Kidney (tissue), 14 donors: ENCODE measurements around the gene PTPRT. TPM values are rescaled to one million over a fixed set of nuclear protein-coding genes. Genes with fewer than 3 reads are reported as not detected.

Experiments used
- DNase-seq, 5 donors: peaks; one replicate each; pipeline ENCODE4 v3.0.0-alpha.2; 2013 to 2020
- FAIRE-seq: peaks from 2 replicates; lab custom pipeline; 2012; peaks lifted over from hg19 to GRCh38; lab: Jason Lieb, UNC
- H3K27ac ChIP-seq, 2 donors: one replicate each; pipeline ENCODE4 v1.7.0; 2013; ENCODE audit warnings: low read depth in 2 of 2, low read length in 2 of 2, inconsistent platforms in 1 of 2
- H3K27me3 ChIP-seq: one replicate; pipeline ENCODE4 v1.7.1; 2013; ENCODE audit warnings: low read length, inconsistent platforms; ENCODE audit not compliant: control insufficient read depth, insufficient read depth
- H3K36me3 ChIP-seq, 3 donors: one replicate each; pipeline versions ENCODE4 v1.7.0 to v1.7.1; 2013; ENCODE audit warnings: low read length in 3 of 3, control low read depth in 1 of 3, inconsistent platforms in 1 of 3; ENCODE audit not compliant: insufficient read depth in 3 of 3, control insufficient read depth in 2 of 3
- H3K4me1 ChIP-seq, 3 donors: one replicate each; pipeline versions ENCODE4 v1.7.0 to v1.7.1; 2013; ENCODE audit warnings: low read length in 3 of 3, inconsistent platforms in 1 of 3, low read depth in 1 of 3; ENCODE audit not compliant: control insufficient read depth in 2 of 3, insufficient read depth in 2 of 3
- H3K4me3 ChIP-seq, 3 donors: one replicate each; pipeline versions ENCODE4 v1.7.0 to v1.8.1; 2013; ENCODE audit warnings: low read length in 3 of 3, control low read depth in 1 of 3, inconsistent platforms in 1 of 3
- H3K9ac ChIP-seq, 3 donors: one replicate each; pipeline versions ENCODE4 v1.7.0 to v1.7.1; 2013; ENCODE audit warnings: low read length in 3 of 3, control low read depth in 1 of 3, inconsistent platforms in 1 of 3
- H3K9me3 ChIP-seq, 3 donors: one replicate each; pipeline versions ENCODE4 v1.7.0 to v1.7.1; 2013; ENCODE audit warnings: low read length in 3 of 3, control low read depth in 1 of 3, inconsistent platforms in 1 of 3; ENCODE audit not compliant: control insufficient read depth in 2 of 3, insufficient read depth in 1 of 3
- intact Hi-C: fragments of 100-400 bp; cut with DNase I; formaldehyde crosslinking; loops from one replicate; pipeline ENCODE4 v1.11.1; 2022
- polyA plus RNA-seq: library from polyadenylated mRNA; stranded (reverse); fragments of 350-450 nt; fragmentation: Illumina TruSeq; extraction: RNeasy Lipid Tissue Mini Kit (QIAGEN cat#74804); gene quantifications from one replicate; pipeline ENCODE4 v1.2.3, GENCODE V29; 2014; ENCODE audit warnings: low read depth, low replicate concordance; ENCODE audit not compliant: insufficient read depth
- total RNA-seq: library from RNA; stranded (reverse); fragmentation: NEBNext Ultra II Directional; extraction: Animal tissue kit (Norgen Biotek cat#: 25700); gene quantifications from one replicate; pipeline ENCODE4 v1.2.1, GENCODE V29; 2021
- TF ChIP-seq, protein P1 (sequence below): IDR thresholded peaks from 3 replicates; pipeline ENCODE4 v1.5.1; 2012; ENCODE audit warnings: mild to moderate bottlenecking, moderate library complexity, borderline replicate concordance; ENCODE audit not compliant: insufficient read depth; ENCODE audit errors: extremely low read depth
- donor health status: control.
- donor health status: control.
- donor health status: control.
- donor health status: control.
- donor health status: control.
- donor health status: DM: yes; HTN: yes; CAD: no.
- donor health status: Normal renal cell carcinoma (clear cell type).

PTPRT gene
- total and polyA plus RNA-seq, 2 donors from 2014 or later: 0.60 TPM; not detected in 1

DNA sequence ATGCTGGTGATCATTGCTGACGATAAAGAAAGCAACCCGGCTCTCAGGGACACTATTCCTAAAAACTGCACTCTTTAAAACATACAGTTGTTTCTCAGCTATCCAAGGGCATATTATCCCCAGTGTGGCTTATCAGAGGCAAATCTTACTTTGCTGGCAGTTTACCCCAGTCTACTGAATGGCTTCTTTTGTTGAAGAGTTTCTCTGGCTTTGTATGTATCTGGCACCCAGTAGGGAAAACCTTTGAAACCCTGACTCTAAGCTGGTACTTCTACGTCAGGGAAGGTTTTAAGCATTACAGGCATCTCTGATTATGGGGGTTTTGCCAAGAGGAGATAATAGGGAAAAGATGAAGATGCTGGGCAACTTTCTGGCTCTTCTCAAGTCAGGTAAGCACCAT, 933.9 kb downstream of the PTPRT start:
- Histone ChIP-seq H3K4me1 (no peaks in the 10 kb centered on the region), H3K27ac (no peak overlapping the region), H3K27me3 (no peaks in the 10 kb centered on the region), H3K4me3 (no peak overlapping the region), H3K36me3 (no peaks in the 10 kb centered on the region), H3K9ac (no peak overlapping the region), H3K9me3 (no peaks in the 10 kb centered on the region)
- FAIRE-seq (no peak), DNase-seq (no peak)
- intact Hi-C loops: no loop called here
- TF ChIP-seq, protein P1, sequence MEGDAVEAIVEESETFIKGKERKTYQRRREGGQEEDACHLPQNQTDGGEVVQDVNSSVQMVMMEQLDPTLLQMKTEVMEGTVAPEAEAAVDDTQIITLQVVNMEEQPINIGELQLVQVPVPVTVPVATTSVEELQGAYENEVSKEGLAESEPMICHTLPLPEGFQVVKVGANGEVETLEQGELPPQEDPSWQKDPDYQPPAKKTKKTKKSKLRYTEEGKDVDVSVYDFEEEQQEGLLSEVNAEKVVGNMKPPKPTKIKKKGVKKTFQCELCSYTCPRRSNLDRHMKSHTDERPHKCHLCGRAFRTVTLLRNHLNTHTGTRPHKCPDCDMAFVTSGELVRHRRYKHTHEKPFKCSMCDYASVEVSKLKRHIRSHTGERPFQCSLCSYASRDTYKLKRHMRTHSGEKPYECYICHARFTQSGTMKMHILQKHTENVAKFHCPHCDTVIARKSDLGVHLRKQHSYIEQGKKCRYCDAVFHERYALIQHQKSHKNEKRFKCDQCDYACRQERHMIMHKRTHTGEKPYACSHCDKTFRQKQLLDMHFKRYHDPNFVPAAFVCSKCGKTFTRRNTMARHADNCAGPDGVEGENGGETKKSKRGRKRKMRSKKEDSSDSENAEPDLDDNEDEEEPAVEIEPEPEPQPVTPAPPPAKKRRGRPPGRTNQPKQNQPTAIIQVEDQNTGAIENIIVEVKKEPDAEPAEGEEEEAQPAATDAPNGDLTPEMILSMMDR: no peak

DNA sequence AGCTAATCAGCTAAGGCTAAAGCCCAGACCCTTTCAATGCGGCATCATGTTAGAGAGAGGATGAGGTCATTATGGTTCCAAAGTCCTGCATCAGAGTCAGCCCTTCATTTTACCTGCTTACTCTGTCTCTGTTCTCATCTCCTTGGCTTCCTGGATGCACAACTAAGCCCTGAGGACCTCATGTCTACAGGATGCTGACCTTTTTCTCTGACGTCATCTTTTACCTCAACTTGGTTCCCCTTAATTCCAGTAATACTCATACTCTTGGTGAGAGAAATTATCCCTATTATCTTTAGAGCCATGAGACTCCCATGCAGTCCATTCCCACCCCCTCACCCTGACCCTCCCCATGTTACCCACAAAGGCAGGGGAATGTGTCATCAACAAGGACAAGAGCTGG, 935.0 kb downstream of the PTPRT start:
- H3K9me3 ChIP-seq: no peaks in the 10 kb centered on the region
- H3K9ac ChIP-seq: no peak overlapping the region
- no peaks in the 10 kb centered on the region for H3K27me3 ChIP-seq
- H3K27ac ChIP-seq: no peak overlapping the region
- intact Hi-C loops: no loop called here
- no peaks in the 10 kb centered on the region for H3K4me1 ChIP-seq
- H3K4me3 ChIP-seq: no peak overlapping the region
- TF ChIP-seq, protein P1: no peak
- no peak for DNase-seq
- no peaks in the 10 kb centered on the region for H3K36me3 ChIP-seq
- FAIRE-seq: no peak

DNA sequence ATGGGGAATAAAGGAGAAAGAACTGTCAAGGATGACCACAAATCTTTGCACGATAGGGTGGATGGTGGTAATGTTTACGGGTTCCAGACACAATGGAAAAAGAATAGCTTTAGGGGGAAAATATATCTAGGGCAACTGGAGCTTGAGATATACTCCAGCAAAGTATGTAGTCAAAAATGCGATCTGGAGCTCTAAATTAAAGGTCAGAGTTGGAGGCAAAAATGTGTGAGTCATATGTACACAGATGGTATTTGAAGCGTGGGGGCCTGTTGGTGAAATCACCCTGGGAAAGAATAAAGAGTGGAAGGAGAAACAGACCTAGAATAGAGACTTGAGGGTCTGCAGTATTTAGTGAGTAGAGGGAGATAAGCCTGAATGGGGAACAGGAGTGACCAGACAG, 937.6 kb downstream of the PTPRT start:
- no peak for DNase-seq
- FAIRE-seq: no peak
- Histone ChIP-seq H3K27ac (no peak overlapping the region), H3K4me3 (no peak overlapping the region), H3K9ac (no peak overlapping the region), H3K9me3 (no peaks in the 10 kb centered on the region), H3K27me3 (no peaks in the 10 kb centered on the region), H3K36me3 (no peaks in the 10 kb centered on the region), H3K4me1 (no peaks in the 10 kb centered on the region)
- intact Hi-C loops: no loop called here
- TF ChIP-seq, protein P1: no peak
